H1 (cell line): ENCODE results near the gene PRKCSH. TPM values are rescaled to one million over a fixed set of nuclear protein-coding genes. Genes with fewer than 3 reads are reported as not detected.

Source experiments
- BRCA1 ChIP-seq: IDR thresholded peaks from 2 replicates; pipeline ENCODE4 v1.6.1; 2012; ENCODE audit warnings: low read depth, low read length, improper control_type of control experiment
- CREB1 ChIP-seq: IDR thresholded peaks from 2 replicates; pipeline ENCODE4 v1.6.1; 2012; ENCODE audit warnings: inconsistent platforms
- RAD21 ChIP-seq, 2 experiments: IDR thresholded peaks in 1 of 2; conservative IDR thresholded peaks in 1 of 2; 2 replicates each; pipeline ENCODE4 v1.6.1; 2011; ENCODE audit warnings: low read depth in 2 of 2, low read length in 2 of 2, improper control_type of control experiment in 1 of 2, inconsistent platforms in 1 of 2, mild to moderate bottlenecking in 1 of 2, moderate library complexity in 1 of 2
- SRF ChIP-seq: IDR thresholded peaks from 2 replicates; pipeline ENCODE4 v1.6.1; 2011; ENCODE audit warnings: mild to moderate bottlenecking, low read depth, low read length, moderate library complexity
- SUZ12 ChIP-seq: fragments of 200-600 bp; sonication (generic); IDR thresholded peaks from 2 replicates; pipeline ENCODE4 v1.6.1; 2012; ENCODE audit warnings: mild to moderate bottlenecking, inconsistent platforms, low read length, moderate library complexity, mixed read lengths
- polyA plus RNA-seq, 7 experiments: library from polyadenylated mRNA; depleted of rRNA in 3 of 7; stranded (reverse) in 5 of 7; unstranded in 2 of 7; fragments of >200 nt in 5 of 7; fragments of 200-250 nt in 2 of 7; gene quantifications; 1 replicate in 5 of 7; 2 replicates in 1 of 7; 4 replicates in 1 of 7; pipeline versions ENCODE4 v1.2.1 to v1.2.3, GENCODE V29; 2011 to 2013; ENCODE audit warnings: missing spikeins in 2 of 7, mixed read lengths in 2 of 7
- total RNA-seq: library from RNA; stranded (reverse); fragmentation: NEBNext Ultra II Directional; extraction: Animal tissue kit (Norgen Biotek cat#: 25700); gene quantifications from 2 replicates; pipeline ENCODE4 v1.2.1, GENCODE V29; 2021

PRKCSH gene
- total and polyA plus RNA-seq, 2 of the 8 experiments (the other 6 are each of a cell fraction or from before 2014, with no cell fraction given) = 97.2 to 337 TPM

- TF ChIP-seq CREB1 (no peak), SRF (no peak), RAD21 (IDR thresholded peaks at IDR 0.05 in 1 of 2, conservative IDR thresholded peaks at IDR 0.05 in 1 of 2; ENCODE audit: low read depth in 2 of 2, low read length in 2 of 2) (no peak), BRCA1 (no peak), SUZ12 (no peak)
Observed at GRCh38 chr19:11451327-11451870, 16.0 kb downstream of the PRKCSH start (continued).
